SK-N-SH (cell line): ENCODE measurements around the gene CHAF1A. TPM values are rescaled to one million over a fixed set of nuclear protein-coding genes. Genes with fewer than 3 reads are reported as not detected.
A peak's percentile ranks its signal among the peaks of the same experiment; 100 is the strongest.

ENCODE experiments used
- CTCF ChIA-PET: fragments of 300-600, 350-600 bp; formaldehyde crosslinking; extraction: SDS; loops from one replicate; lab custom pipeline; 2021; lab: Yijun Ruan, JAX
- POLR2A ChIA-PET: fragments of 350-600 bp; sonication (Branson Sonifier 250); formaldehyde crosslinking; extraction: SDS; loops from one replicate; lab custom pipeline; 2020; ENCODE audit warnings: antibody characterized with exemption, inconsistent platforms; lab: Yijun Ruan, JAX
- DNase-seq: peaks from one replicate; pipeline ENCODE4 v3.0.0; 2012
- H2AFZ ChIP-seq: fragments of 200-600 bp; sonication (generic); 2 replicates; pipeline ENCODE4 v1.8.1; 2016; ENCODE audit warnings: antibody characterized with exemption, mild to moderate bottlenecking, low read depth
- H3F3A ChIP-seq: fragments of 200-600 bp; sonication (generic); replicated peaks from 2 replicates; pipeline ENCODE3; 2016; ENCODE audit warnings: antibody characterized with exemption, mild to moderate bottlenecking; ENCODE audit not compliant: insufficient read depth
- H3K27ac ChIP-seq, 2 experiments: fragments of 200-500 bp in 1 of 2; fragments of 200-600 bp in 1 of 2; sonication (Bioruptor generic) in 1 of 2; sonication (generic), shearing (Covaris generic) in 1 of 2; 2 replicates each; pipeline versions ENCODE4 v1.5.1 to v1.6.1; 2014 to 2016; ENCODE audit warnings: low read depth in 2 of 2, inconsistent platforms in 1 of 2, low read length in 1 of 2, mild to moderate bottlenecking in 1 of 2, mixed read lengths in 1 of 2
- H3K27me3 ChIP-seq: fragments of 200-600 bp; sonication (generic), shearing (Covaris generic); 2 replicates; pipeline ENCODE4 v1.6.1; 2016; ENCODE audit warnings: mixed run types; ENCODE audit not compliant: insufficient read depth
- H3K36me3 ChIP-seq, 2 experiments: fragments of 200-500 bp in 1 of 2; fragments of 200-600 bp in 1 of 2; sonication (Bioruptor generic) in 1 of 2; sonication (generic) in 1 of 2; replicated peaks in 1 of 2; 2 replicates each; pipeline versions ENCODE3 to v1.5.1; 2014 to 2016; ENCODE audit warnings: low read length in 1 of 2, mild to moderate bottlenecking in 1 of 2; ENCODE audit not compliant: insufficient read depth in 2 of 2, control insufficient read depth in 1 of 2
- H3K4me1 ChIP-seq, 2 experiments: fragments of 200-500 bp in 1 of 2; fragments of 200-600 bp in 1 of 2; sonication (Bioruptor generic) in 1 of 2; sonication (generic), shearing (Covaris generic) in 1 of 2; 2 replicates each; pipeline versions ENCODE4 v1.5.1 to v1.6.1; 2014 to 2016; ENCODE audit warnings: low read depth in 1 of 2, low read length in 1 of 2, mixed run types in 1 of 2; ENCODE audit not compliant: insufficient read depth in 2 of 2, control insufficient read depth in 1 of 2
- H3K4me2 ChIP-seq: fragments of 200-600 bp; sonication (generic), shearing (Covaris generic); 2 replicates; pipeline ENCODE4 v1.6.1; 2017; ENCODE audit warnings: mixed run types
- H3K4me3 ChIP-seq, 2 experiments: fragments of 200-500 bp in 1 of 2; fragments of 200-600 bp in 1 of 2; sonication (Bioruptor generic) in 1 of 2; sonication (generic), shearing (Covaris generic) in 1 of 2; 2 replicates each; pipeline versions ENCODE4 v1.5.1 to v1.8.1; 2014 to 2016; ENCODE audit warnings: low read depth in 2 of 2, inconsistent platforms in 1 of 2, low read length in 1 of 2, mild to moderate bottlenecking in 1 of 2, mixed read lengths in 1 of 2, moderate library complexity in 1 of 2
- H3K79me2 ChIP-seq: fragments of 200-600 bp; sonication (generic); 2 replicates; pipeline ENCODE4 v1.8.1; 2017; ENCODE audit warnings: mild to moderate bottlenecking; ENCODE audit not compliant: insufficient read depth
- H3K9ac ChIP-seq: fragments of 200-600 bp; sonication (generic); 2 replicates; pipeline ENCODE4 v1.6.1; 2017; ENCODE audit warnings: mixed run types
- H3K9me2 ChIP-seq: fragments of 200-600 bp; sonication (generic); 2 replicates; pipeline ENCODE4 v1.6.1; 2017; ENCODE audit warnings: mixed run types
- H3K9me3 ChIP-seq: fragments of 200-600 bp; sonication (generic); 2 replicates; pipeline ENCODE4 v1.6.1; 2017; ENCODE audit warnings: mixed run types, mild to moderate bottlenecking, moderate library complexity
- H4K20me1 ChIP-seq: fragments of 200-600 bp; sonication (generic); 2 replicates; pipeline ENCODE4 v1.6.1; 2017; ENCODE audit warnings: mild to moderate bottlenecking, mixed run types; ENCODE audit not compliant: insufficient read depth
- CHD2 ChIP-seq: fragments of 150-350 bp; IDR thresholded peaks from 2 replicates; pipeline ENCODE4 v1.6.1; 2018; ENCODE audit warnings: low read length; ENCODE audit not compliant: partially characterized antibody
- EP300 ChIP-seq, 2 experiments: IDR thresholded peaks; 2 replicates each; pipeline versions ENCODE4 v1.4.0 to v1.6.1; 2012; ENCODE audit warnings: borderline replicate concordance in 1 of 2, low read depth in 1 of 2, low read length in 1 of 2
- EZH2phosphoT487 ChIP-seq: fragments of 200-600 bp; sonication (generic); IDR thresholded peaks from 2 replicates; pipeline ENCODE4 v1.6.1; 2017; ENCODE audit warnings: low read depth, mixed run types, mild to moderate bottlenecking, antibody characterized with exemption, moderate library complexity, borderline replicate concordance
- FOSL2 ChIP-seq: IDR thresholded peaks from 2 replicates; pipeline ENCODE4 v1.4.0; 2012; ENCODE audit warnings: low read depth, mild to moderate bottlenecking, moderate library complexity, borderline replicate concordance
- GABPA ChIP-seq: IDR thresholded peaks from 2 replicates; pipeline ENCODE4 v1.4.0; 2012; ENCODE audit warnings: low read depth, mild to moderate bottlenecking
- JUND ChIP-seq: IDR thresholded peaks from 2 replicates; pipeline ENCODE4 v1.4.0; 2012
- NRF1 ChIP-seq: IDR thresholded peaks from 2 replicates; pipeline ENCODE4 v1.6.1; 2012; ENCODE audit warnings: low read depth, mild to moderate bottlenecking, low read length
- POLR2AphosphoS5 ChIP-seq: IDR thresholded peaks from 2 replicates; pipeline ENCODE4 v1.6.1; 2012; ENCODE audit warnings: low read depth, low read length
- RAD21 ChIP-seq: IDR thresholded peaks from 2 replicates; pipeline ENCODE4 v1.6.1; 2012; ENCODE audit warnings: mild to moderate bottlenecking, low read length
- RXRA ChIP-seq: IDR thresholded peaks from 2 replicates; pipeline ENCODE4 v1.4.0; 2012; ENCODE audit warnings: low read depth, mild to moderate bottlenecking, borderline replicate concordance
- SMC3 ChIP-seq: IDR thresholded peaks from 2 replicates; pipeline ENCODE4 v1.6.1; 2012; ENCODE audit warnings: low read depth, low read length, improper control_type of control experiment
- TCF12 ChIP-seq: IDR thresholded peaks from 2 replicates; pipeline ENCODE4 v1.4.0; 2012
- WGBS: methylation state at CpG from one replicate; pipeline ENCODE4 v1.1.6; 2017; ENCODE audit warnings: low lambda C conversion rate; 5-methylcytosine and 5-hydroxymethylcytosine counted together
- polyA plus RNA-seq, 3 experiments: library from polyadenylated mRNA; depleted of rRNA; stranded (reverse); fragments of >200 nt; gene quantifications; 2 replicates each; pipeline ENCODE4 v1.2.3, GENCODE V29; 2012
- TF ChIP-seq, protein P1 (sequence below): IDR thresholded peaks from 2 replicates; pipeline ENCODE4 v1.6.1; 2012; ENCODE audit warnings: mild to moderate bottlenecking, low read depth, low read length, moderate library complexity
- TF ChIP-seq, protein P2 (sequence below): fragments of 150-350 bp; IDR thresholded peaks from 2 replicates; pipeline ENCODE4 v1.6.1; 2017; ENCODE audit warnings: antibody characterized with exemption, low read length, low read depth, borderline replicate concordance
- TF ChIP-seq, protein P3 (sequence below): IDR thresholded peaks from 2 replicates; pipeline ENCODE4 v1.4.0; 2012; ENCODE audit warnings: low read depth
- TF ChIP-seq, protein P4 (sequence below): IDR thresholded peaks from 2 replicates; pipeline ENCODE4 v1.4.0; 2012; ENCODE audit warnings: low read depth, borderline replicate concordance

Gene CHAF1A
- polyA plus RNA-seq, 1 of the 3 experiments (the other 2 are of a cell fraction), result 18.0 TPM

DNA sequence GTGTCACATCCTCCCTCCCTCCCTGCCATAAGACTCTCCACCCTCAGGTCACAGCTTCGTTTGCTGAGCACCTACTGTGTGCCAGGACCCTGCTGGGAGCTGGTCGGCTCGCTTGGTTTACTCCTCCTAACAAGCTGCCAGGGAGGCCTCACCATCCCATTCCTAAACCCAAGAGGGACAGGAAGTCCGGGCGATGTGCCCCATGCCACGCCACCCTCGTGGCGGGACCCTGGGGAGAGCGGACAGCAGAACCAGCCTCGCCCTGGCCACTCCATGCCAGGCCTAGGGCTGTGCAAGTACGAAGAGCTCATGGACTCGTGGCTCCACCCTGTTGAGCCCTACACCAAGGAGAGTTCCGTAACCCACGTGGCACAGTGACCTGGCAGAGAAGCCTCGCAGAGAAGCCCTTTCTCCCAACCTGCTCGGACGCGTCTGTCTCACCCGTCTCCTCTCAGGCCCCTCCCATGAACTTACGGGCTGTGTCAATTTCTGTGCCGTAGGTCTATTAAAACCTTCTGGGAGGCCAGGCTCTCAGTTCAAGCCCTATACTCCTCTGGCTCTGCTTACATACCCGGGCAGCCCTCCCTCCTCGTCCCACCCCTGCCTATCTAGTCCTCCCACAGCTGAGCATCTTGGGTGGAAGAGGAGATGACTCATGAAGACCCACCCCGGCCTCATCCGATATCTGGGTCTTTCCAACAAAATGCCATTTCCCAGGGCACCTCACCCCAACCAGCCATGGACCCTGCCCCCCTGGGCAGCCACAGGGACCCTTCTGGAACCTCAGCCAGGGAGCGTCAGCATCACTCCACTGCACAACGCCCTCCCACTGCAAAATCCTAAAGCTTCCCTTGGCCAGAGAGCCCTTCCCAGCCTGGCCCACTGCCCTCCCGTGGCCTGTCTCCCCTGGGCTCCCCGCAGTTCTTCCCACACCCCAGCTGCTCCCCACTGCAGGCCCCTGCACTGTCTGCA, 52.6 kb downstream of the CHAF1A start:
- H3K4me2 ChIP-seq, result peak overlapping the region; percentile 100

More for the DNA sequence above, 52.6 kb downstream of the CHAF1A start:
- H3K9ac ChIP-seq, result peak overlapping the region; percentile 88; the same call in 1 of the 2 replicates
- H3K4me1 ChIP-seq, result peaks cover 6 to 13% of the 10 kb centered on the region in 2 experiments; a peak in 2 of 4 replicates
- no peaks in the 10 kb centered on the region for H3K9me3 ChIP-seq
- H3K79me2 ChIP-seq, result peaks cover 32% of the 10 kb centered on the region
- peaks cover 20% of the 10 kb centered on the region; the same call in 1 of the 2 replicates for H4K20me1 ChIP-seq
- no peaks in the 10 kb centered on the region for H3K27me3 ChIP-seq
- H2AFZ ChIP-seq, result no peak overlapping the region
- H3K27ac ChIP-seq, result no peak overlapping the region
- 87% methylated on average over 28 of the region's 29 CpGs for WGBS
- POLR2A ChIA-PET, result interaction anchor here (1.5 kb wide), 1 partner anchor 17 kb away, joined by 4 read pairs; the partner anchor contains the start of gene HDGFL2
- peaks cover 13 to 22% of the 10 kb centered on the region in 2 experiments for H3K36me3 ChIP-seq
- peak overlapping the region in 1 of 2 experiments; percentile 4; a peak in 2 of 4 replicates for H3K4me3 ChIP-seq
- no peaks in the 10 kb centered on the region for H3K9me2 ChIP-seq
- CTCF ChIA-PET, result no interaction called here
- peaks cover 9% of the 10 kb centered on the region for H3F3A ChIP-seq
- TF ChIP-seq TCF12 (no peak), EP300 (IDR thresholded peaks at IDR 0.05; ENCODE audit: borderline replicate concordance in 1 of 2, low read depth in 1 of 2, low read length in 1 of 2) (no peak), RAD21 (no peak), POLR2AphosphoS5 (no peak), NRF1 (no peak), SMC3 (no peak), CHD2 (no peak), JUND (no peak), RXRA (no peak), GABPA (no peak), FOSL2 (no peak), EZH2phosphoT487 (no peak)
- TF ChIP-seq, protein P1, sequence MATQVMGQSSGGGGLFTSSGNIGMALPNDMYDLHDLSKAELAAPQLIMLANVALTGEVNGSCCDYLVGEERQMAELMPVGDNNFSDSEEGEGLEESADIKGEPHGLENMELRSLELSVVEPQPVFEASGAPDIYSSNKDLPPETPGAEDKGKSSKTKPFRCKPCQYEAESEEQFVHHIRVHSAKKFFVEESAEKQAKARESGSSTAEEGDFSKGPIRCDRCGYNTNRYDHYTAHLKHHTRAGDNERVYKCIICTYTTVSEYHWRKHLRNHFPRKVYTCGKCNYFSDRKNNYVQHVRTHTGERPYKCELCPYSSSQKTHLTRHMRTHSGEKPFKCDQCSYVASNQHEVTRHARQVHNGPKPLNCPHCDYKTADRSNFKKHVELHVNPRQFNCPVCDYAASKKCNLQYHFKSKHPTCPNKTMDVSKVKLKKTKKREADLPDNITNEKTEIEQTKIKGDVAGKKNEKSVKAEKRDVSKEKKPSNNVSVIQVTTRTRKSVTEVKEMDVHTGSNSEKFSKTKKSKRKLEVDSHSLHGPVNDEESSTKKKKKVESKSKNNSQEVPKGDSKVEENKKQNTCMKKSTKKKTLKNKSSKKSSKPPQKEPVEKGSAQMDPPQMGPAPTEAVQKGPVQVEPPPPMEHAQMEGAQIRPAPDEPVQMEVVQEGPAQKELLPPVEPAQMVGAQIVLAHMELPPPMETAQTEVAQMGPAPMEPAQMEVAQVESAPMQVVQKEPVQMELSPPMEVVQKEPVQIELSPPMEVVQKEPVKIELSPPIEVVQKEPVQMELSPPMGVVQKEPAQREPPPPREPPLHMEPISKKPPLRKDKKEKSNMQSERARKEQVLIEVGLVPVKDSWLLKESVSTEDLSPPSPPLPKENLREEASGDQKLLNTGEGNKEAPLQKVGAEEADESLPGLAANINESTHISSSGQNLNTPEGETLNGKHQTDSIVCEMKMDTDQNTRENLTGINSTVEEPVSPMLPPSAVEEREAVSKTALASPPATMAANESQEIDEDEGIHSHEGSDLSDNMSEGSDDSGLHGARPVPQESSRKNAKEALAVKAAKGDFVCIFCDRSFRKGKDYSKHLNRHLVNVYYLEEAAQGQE, result no peak
- TF ChIP-seq, protein P2, sequence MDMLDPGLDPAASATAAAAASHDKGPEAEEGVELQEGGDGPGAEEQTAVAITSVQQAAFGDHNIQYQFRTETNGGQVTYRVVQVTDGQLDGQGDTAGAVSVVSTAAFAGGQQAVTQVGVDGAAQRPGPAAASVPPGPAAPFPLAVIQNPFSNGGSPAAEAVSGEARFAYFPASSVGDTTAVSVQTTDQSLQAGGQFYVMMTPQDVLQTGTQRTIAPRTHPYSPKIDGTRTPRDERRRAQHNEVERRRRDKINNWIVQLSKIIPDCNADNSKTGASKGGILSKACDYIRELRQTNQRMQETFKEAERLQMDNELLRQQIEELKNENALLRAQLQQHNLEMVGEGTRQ, result no peak
- TF ChIP-seq, protein P3, sequence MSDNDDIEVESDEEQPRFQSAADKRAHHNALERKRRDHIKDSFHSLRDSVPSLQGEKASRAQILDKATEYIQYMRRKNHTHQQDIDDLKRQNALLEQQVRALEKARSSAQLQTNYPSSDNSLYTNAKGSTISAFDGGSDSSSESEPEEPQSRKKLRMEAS, result no peak
- TF ChIP-seq, protein P4, sequence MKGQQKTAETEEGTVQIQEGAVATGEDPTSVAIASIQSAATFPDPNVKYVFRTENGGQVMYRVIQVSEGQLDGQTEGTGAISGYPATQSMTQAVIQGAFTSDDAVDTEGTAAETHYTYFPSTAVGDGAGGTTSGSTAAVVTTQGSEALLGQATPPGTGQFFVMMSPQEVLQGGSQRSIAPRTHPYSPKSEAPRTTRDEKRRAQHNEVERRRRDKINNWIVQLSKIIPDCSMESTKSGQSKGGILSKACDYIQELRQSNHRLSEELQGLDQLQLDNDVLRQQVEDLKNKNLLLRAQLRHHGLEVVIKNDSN, result no peak
- TF ChIP-seq, all 33 proteins: peak for 0
- no peak for DNase-seq
